DND-41 (cell line): Measurements from ENCODE around the gene PARN.

ENCODE experiments used
- ATAC-seq: fragments of 200-7000 bp; cut with Tn5 transposase; 3 replicates; pipeline ENCODE4 v1.9.1; 2021; ENCODE audit warnings: low read depth; ENCODE audit not compliant: insufficient read depth
- DNase-seq: peaks from one replicate; pipeline ENCODE4 v3.0.0-alpha.2; 2020
- H2AFZ ChIP-seq: 2 replicates; pipeline ENCODE4 v1.6.0; 2012; ENCODE audit warnings: low read depth, low read length
- H3K27ac ChIP-seq: 2 replicates; pipeline ENCODE4 v1.5.1; 2012; ENCODE audit warnings: low read length, inconsistent platforms
- H3K27me3 ChIP-seq: fragments of 200-600 bp; sonication (generic); 2 replicates; pipeline ENCODE4 v1.6.0; 2012; ENCODE audit warnings: low read length, mild to moderate bottlenecking, inconsistent platforms; ENCODE audit not compliant: insufficient read depth, poor library complexity
- H3K36me3 ChIP-seq: 2 replicates; pipeline ENCODE4 v1.5.1; 2012; ENCODE audit warnings: low read length, inconsistent platforms; ENCODE audit not compliant: insufficient read depth
- H3K4me1 ChIP-seq: 2 replicates; pipeline ENCODE4 v1.5.1; 2012; ENCODE audit warnings: mild to moderate bottlenecking, low read length; ENCODE audit not compliant: insufficient read depth
- H3K4me2 ChIP-seq: 2 replicates; pipeline ENCODE4 v1.6.0; 2012; ENCODE audit warnings: mild to moderate bottlenecking, moderate library complexity, low read length, inconsistent platforms; ENCODE audit not compliant: insufficient read depth
- H3K4me3 ChIP-seq, 2 experiments: fragments of 200-600 bp in 1 of 2; shearing (Covaris generic) in 1 of 2; 2 replicates each; pipeline ENCODE4 v1.5.1; 2012 to 2016; ENCODE audit warnings: inconsistent platforms in 2 of 2, low read length in 2 of 2, mild to moderate bottlenecking in 2 of 2, low read depth in 1 of 2, moderate library complexity in 1 of 2
- H3K79me2 ChIP-seq: 2 replicates; pipeline ENCODE4 v1.6.0; 2012; ENCODE audit warnings: low read length, inconsistent platforms; ENCODE audit not compliant: insufficient read depth
- H3K9ac ChIP-seq: 2 replicates; pipeline ENCODE4 v1.6.0; 2012; ENCODE audit warnings: low read depth, mild to moderate bottlenecking, inconsistent platforms, low read length, moderate library complexity
- H3K9me3 ChIP-seq: 2 replicates; pipeline ENCODE4 v1.5.1; 2012; ENCODE audit warnings: low read length, moderate library complexity, mild to moderate bottlenecking, inconsistent platforms; ENCODE audit not compliant: insufficient read depth, severe bottlenecking
- H4K20me1 ChIP-seq: 2 replicates; pipeline ENCODE4 v1.6.0; 2012; ENCODE audit warnings: low read length; ENCODE audit not compliant: insufficient read depth
- EZH2 ChIP-seq: IDR thresholded peaks from 3 replicates; pipeline ENCODE4 v1.6.1; 2012; ENCODE audit warnings: borderline replicate concordance, low read depth, mild to moderate bottlenecking, moderate library complexity, low read length, inconsistent platforms; ENCODE audit not compliant: severe bottlenecking
- TF ChIP-seq, protein P1 (sequence below): IDR thresholded peaks from 2 replicates; pipeline ENCODE4 v1.5.1; 2012; ENCODE audit warnings: borderline replicate concordance, low read length, moderate library complexity, mild to moderate bottlenecking; ENCODE audit not compliant: poor library complexity, severe bottlenecking; ENCODE audit errors: extremely low read depth

The PARN gene

GRCh38 chr16:14490235-14490634 lies 139.8 kb downstream of the PARN start:
- Histone ChIP-seq H3K27me3 (no peaks in the 10 kb centered on the region), H2AFZ (no peak overlapping the region), H3K9me3 (no peaks in the 10 kb centered on the region), H3K27ac (no peak overlapping the region), H3K4me2 (no peak overlapping the region), H3K4me3 (no peak overlapping the region), H4K20me1 (peaks cover 23% of the 10 kb centered on the region), H3K9ac (no peak overlapping the region), H3K4me1 (peaks cover 8% of the 10 kb centered on the region; the same call in 1 of the 2 replicates), H3K79me2 (no peaks in the 10 kb centered on the region; the same call in 1 of the 2 replicates), H3K36me3 (peaks cover 7% of the 10 kb centered on the region; the same call in 1 of the 2 replicates)
- DNase-seq (no peak), ATAC-seq (no peak)
- no peak for TF ChIP-seq EZH2
- TF ChIP-seq, protein P1, sequence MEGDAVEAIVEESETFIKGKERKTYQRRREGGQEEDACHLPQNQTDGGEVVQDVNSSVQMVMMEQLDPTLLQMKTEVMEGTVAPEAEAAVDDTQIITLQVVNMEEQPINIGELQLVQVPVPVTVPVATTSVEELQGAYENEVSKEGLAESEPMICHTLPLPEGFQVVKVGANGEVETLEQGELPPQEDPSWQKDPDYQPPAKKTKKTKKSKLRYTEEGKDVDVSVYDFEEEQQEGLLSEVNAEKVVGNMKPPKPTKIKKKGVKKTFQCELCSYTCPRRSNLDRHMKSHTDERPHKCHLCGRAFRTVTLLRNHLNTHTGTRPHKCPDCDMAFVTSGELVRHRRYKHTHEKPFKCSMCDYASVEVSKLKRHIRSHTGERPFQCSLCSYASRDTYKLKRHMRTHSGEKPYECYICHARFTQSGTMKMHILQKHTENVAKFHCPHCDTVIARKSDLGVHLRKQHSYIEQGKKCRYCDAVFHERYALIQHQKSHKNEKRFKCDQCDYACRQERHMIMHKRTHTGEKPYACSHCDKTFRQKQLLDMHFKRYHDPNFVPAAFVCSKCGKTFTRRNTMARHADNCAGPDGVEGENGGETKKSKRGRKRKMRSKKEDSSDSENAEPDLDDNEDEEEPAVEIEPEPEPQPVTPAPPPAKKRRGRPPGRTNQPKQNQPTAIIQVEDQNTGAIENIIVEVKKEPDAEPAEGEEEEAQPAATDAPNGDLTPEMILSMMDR: no peak

DNA sequence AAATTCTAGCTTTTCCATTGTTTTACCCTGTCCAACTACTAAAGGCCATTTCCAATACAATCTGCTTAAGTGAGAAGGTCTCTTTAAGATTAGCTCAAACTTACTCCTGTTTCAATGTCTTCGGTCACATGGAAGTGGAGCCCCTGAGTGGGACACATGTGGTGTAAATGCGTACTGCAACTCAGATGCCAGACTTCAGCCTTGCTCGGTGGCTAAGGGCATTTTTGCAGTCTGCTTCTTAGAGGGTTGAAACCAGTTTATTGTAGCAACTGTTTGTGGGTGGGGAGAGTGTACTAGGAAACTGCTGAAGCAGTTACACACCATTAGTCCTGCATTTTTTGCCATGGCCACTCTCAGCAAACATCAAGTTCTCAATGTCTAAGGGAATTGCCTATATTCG lies 140.6 kb downstream of the PARN start:
- Histone ChIP-seq H3K27me3 (no peaks in the 10 kb centered on the region), H3K9ac (no peak overlapping the region), H3K27ac (no peak overlapping the region), H3K4me1 (peaks cover 8% of the 10 kb centered on the region; the same call in 1 of the 2 replicates), H3K36me3 (peaks cover 8% of the 10 kb centered on the region; the same call in 1 of the 2 replicates), H2AFZ (no peak overlapping the region), H3K79me2 (no peaks in the 10 kb centered on the region; the same call in 1 of the 2 replicates), H3K9me3 (no peaks in the 10 kb centered on the region), H3K4me3 (no peak overlapping the region), H3K4me2 (no peak overlapping the region), H4K20me1 (peaks cover 23% of the 10 kb centered on the region)
- ATAC-seq: peak; percentile 71
- peak; percentile 11 for DNase-seq
- TF ChIP-seq EZH2: no peak
- TF ChIP-seq, protein P1: peak; percentile 44

DNA sequence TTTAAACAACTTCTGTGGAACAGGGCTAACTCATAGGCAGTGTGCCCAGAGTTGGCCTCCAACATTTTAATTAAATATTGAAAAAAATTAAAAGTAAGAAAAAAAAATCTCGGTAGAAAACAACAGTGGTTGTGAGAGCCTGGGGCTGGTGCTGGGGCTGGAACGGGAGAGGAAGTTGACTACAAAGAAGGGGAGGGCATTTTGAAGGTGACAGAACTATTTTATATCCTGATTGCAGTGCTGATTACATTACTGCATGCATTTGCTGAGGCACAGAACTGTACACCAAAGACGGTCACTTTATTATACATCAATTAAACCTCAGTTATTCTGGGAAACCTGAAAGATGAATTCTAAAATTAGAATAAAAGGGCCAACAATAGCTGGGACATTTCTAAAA lies 142.5 kb downstream of the PARN start:
- H4K20me1 ChIP-seq: peaks cover 22% of the 10 kb centered on the region
- no peak overlapping the region for H3K4me3 ChIP-seq
- TF ChIP-seq, protein P1: no peak
- TF ChIP-seq EZH2: no peak
- H3K36me3 ChIP-seq: peaks cover 17% of the 10 kb centered on the region; the same call in 1 of the 2 replicates
- no peak overlapping the region for H3K27ac ChIP-seq
- ATAC-seq: peak; percentile 80
- no peaks in the 10 kb centered on the region for H3K27me3 ChIP-seq
- no peaks in the 10 kb centered on the region for H3K79me2 ChIP-seq
- H3K9me3 ChIP-seq: no peaks in the 10 kb centered on the region
- H3K9ac ChIP-seq: no peak overlapping the region
- no peak overlapping the region for H2AFZ ChIP-seq
- H3K4me2 ChIP-seq: no peak overlapping the region
- peak; percentile 24 for DNase-seq
- H3K4me1 ChIP-seq: peaks cover 8% of the 10 kb centered on the region; the same call in 1 of the 2 replicates
